RPMI8226 (cell line): ENCODE results near the gene TMEM178B.

ENCODE experiments used
- DNase-seq: peaks from one replicate; pipeline ENCODE4 v3.0.0-alpha.2; 2015

TMEM178B gene

DNA sequence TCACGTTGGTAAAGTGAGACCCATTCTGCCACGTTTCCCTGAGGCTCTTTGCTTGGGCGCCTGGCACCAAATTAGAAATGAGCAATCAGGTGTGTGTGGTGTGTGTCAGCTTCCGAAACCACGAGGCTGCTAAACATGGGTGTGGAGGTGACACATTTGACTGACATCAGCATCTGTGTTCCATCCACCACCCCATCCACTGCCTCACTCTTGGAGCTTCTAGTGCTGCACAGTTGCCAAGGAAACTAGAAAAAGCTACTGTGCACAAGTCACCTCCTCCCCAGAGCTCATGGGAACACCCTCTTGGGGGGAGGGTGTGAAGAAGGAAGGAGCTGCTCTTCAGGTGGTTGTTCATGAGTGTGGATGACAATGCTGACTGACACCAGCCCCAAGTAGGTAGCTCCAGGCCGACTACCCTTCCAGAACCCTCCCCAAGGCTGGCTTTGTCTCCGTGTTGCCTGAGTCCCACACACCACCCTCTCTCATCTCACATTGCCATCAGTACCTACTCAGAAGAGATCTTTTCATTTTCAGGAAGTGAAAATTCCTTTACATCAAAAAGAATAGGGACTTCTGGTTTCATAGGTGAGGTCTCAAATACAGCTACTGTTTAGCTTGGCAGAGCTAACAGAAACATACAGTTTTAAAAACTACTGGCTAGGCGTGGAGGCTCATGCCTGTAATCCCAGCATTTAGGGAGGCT is 152.2 kb downstream of the TMEM178B start:
- DNase-seq, result peak; percentile 98

DNA sequence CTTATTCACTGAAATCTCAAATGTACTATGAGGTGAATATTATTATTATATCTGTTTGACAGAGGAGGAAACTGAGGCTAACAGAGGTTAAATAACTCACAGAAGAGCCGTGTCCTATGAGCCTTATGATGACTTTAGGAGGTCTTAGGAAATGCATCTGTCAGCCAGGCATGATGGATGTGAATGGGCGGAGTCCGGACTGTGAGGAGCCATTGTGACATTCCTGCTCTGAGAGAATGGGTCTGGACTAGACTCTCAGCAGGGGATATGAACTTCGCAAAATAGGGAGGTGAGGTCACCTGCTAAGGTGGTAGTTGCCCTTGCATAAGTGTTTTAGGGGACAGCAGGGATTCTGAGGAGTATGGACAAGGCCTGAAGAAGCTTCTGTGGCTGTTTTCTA is 153.6 kb downstream of the TMEM178B start:
- DNase-seq, result no peak

DNA sequence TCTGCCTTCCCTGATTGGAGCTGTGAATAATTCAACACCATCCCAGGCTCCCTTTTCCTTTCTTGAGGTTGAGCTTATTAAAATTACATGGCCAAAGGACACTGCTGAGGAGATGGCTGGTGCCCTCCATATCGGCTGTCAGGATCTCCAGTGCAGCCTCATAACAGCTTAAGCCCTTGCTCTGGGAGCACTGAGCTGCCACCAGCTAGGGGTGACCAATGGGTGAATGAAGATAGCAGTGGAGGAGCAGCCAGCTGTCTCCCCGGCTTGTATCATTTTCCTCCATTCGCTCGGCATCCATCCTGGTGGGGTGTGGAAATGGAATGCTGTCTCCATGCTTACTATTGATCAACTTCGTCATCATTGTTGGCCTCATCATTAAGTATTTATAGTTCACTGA is 154.6 kb downstream of the TMEM178B start:
- no peak for DNase-seq

DNA sequence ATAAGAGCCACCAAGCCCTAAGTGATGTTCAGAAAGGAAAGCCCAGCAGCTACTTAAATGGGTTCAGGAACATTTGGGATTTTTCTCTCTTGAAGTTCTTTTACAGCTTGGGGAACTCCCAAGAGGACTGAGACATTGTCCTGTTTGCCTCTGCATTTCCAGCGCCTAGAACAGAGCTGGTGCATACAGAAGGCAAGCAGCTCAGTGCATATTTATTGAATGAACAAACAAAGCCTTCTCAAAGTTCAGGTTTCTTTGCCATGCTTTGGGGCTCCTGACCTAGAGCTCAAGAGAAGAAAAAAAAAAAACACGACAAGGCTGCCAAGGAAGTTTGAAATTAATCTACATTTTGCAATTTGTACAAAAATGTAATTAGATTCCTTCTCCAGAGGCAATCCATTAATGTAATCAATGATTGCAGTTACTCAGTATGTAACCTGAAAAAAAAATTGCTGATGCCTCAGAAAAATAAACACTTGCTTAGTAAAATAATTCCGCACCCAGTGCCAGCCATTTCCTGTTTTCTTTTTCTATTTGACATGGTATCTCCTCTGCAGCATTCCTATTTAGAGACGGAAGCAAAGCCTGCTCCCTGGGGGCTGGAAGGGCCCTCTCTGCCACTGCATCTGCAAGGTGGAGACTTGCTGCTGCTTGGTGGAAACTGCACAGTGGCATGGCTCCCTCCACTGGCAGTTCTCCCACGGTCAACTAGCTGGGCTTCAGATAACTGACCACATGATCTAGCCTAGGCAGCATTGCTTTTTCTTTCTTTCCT is 157.3 kb downstream of the TMEM178B start:
- peak; percentile 85 for DNase-seq

DNA sequence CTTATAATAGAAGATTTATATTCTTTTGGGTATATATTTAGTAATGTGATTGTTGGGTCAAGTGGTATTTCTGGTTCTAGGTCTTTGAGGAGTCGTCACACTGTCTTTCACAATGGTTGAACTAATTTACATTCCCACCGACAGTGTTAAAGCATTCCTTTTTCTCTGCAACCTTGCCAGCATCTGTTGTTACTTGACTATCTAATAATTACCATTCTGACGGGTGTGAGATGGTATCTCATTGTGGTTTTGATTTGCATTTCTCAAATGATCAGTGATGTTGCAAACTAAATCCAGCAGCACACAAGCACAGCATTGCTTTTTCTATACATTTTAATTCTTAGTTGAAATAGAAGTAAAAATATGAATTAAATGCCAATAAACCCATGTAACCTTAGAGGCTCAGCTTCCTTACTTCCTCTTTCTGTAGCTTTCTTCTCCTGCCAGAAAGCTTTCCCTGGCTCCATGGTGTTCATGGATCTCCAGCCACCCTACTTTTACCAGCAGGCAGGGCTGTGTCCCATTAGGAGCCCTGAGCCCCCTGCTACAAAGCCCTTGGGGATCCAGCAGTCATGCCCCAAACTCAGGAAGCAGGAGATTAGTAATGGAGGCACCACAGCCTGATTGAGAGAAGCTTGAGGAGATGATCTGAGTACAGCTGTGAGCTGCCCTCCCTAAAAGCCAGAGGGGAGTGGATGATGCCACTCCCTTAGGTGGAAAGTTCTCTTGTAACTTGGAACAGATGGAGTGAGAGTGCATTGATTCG is 158.6 kb downstream of the TMEM178B start:
- DNase-seq, result no peak

DNA sequence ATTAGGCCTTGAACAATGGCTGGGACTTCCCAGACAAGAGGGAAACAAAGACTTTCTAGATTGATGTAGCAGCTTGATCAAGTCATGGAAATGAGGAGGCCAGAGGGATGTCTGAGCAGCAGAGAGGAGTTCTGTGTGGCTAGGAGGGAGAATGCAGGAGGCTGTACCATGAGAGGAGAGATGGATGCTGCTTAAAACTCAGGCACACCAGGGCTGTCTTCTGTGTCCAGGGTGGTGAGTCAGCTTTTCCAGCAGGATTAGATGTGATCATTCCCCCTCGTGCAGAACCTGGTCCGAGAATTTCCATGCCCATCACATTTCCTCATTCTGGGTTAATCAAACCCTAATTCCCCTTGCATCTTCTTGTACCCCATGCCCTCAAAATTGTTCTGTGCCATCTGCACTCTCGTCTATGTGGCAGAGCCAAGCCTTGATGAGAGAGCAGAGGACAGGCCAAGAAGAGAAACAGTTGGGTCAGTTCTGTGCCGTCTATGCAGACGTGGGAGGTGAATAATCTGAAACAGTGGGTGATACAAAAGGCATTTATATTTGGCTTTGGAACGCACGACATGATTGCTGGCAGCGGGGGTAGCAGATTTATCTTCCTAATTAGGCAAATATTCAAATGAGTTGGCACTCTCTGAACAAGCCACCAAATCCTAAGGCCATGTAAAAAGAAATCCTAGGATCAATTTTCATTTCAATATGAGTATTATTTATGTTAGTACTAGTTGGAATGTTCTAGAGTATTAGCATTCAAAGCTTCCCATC is 160.7 kb downstream of the TMEM178B start:
- DNase-seq, result no peak

DNA sequence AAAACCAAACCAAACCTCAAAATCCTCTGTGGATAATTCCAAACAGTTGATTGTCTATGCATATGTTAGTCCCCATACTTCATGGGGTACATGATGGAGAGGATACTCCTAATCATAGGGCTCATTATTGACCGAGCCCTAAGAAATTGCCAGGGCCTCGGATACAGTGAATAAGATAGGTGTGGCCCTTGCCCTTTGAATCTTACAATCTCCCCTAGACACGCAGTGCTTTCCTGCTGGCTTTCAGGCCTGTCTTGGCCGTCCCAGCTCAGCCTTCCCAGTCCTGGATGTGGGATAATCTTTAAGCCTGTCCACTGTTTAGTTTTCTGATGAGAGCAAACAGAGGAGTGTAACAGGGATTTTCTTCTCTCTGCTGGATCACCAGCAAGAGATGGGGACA is 161.8 kb downstream of the TMEM178B start:
- no peak for DNase-seq

DNA sequence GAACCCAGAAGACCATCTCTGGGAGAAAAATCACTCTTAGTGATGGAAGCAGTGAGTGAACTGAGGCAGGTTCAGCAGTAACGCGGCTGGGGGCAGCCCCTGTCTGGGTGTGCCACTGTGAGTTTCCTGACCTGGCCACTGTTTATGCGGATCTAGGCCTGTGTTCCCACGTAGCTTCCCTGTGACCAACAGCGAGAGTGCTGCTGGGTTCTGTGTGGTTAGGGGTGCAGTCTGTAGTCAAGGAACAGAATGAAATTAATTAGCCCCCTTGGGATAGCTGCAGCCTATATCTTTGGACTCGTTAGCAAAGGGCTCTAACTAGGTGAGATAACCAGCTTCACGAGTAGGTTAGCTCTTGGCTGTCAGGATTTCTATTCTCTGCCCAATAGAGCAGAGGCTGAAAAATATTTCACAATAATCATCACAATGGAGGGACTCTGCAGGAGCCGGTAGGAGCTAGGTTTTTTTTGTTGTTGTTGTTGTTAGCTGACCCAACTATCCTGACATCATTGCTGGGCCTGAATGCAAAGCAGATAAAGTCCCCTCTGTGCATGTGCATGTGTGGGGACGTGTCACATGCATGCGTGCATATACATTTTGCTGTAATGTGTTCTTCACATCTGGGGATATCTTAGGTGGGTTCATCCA is 164.9 kb downstream of the TMEM178B start:
- DNase-seq, result no peak

DNA sequence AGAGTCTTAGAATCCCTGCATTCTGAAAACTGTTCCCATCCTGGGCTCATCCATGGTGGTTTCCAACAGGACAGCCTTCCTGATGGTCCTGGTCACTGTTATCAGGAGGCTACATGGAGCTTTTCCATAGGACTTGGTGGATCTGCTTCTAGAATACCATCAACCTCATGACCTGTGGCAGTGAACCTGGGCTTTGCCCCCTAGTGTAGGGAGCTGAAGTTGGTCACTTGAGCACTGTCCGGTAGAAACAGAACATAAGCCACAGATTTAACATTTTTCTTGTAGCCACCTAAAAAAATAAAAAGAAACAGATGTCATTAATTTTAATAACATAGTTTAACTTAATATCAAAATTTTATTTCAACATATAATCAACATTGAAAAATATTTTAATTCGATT is 165.8 kb downstream of the TMEM178B start:
- no peak for DNase-seq

DNA sequence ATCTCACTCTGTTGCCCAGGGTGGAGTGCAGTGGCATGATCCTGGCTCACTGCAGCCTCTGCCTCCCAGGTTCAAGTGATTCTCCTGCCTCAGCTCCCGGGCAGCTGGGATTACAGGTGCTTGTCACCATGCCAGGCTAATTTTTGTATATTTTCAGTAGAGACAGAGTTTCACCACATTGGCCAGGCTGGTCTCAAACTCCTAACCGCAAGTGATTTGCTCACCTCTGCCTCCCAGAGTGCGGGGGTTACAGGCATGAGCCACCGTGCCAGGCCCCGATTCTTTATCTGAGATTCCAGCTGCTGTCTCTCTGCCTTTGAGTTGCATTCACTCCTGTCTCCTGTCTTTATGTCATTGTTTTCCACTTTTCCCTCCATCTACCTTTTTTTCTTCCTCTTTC is 168.7 kb downstream of the TMEM178B start:
- peak; percentile 93 for DNase-seq

DNA sequence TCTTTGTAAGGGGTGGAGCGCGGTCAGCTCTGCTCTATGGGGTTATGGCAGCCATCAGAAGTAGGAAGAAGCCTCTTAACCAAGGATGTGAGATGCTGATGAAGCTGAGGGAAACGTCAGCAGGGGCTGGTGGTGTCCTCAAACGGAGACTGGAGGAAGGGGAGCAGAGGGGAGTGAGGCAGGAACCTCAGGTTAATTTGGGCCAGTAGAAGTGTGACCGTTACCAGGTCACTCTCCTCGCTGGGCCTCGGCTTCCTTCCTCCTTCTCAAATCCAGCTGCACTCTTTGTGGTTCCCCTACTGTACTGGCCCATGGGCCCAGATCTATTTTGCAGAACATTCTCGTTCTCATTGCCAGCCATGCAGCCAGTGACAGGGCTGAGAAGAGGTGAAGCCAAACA is 169.5 kb downstream of the TMEM178B start:
- no peak for DNase-seq

DNA sequence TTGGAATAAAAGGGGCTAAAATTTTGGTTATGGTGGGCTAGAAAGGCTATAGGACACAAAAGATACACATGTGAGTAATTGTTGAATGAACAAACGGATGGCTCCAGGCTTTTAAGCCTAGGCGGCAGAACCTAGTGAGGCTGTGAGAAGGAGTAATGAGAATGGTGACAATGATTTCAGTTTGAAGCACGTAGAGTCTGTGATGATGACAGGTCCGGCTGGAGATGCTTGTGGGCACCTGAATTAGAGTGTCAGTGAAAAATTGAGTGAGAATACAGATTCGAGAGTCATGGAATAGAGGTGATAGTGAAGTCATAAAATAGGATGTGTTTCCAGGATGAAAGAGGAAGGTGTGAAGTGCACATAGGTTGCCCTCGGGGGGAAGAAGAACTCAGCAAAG is 170.6 kb downstream of the TMEM178B start:
- no peak for DNase-seq

DNA sequence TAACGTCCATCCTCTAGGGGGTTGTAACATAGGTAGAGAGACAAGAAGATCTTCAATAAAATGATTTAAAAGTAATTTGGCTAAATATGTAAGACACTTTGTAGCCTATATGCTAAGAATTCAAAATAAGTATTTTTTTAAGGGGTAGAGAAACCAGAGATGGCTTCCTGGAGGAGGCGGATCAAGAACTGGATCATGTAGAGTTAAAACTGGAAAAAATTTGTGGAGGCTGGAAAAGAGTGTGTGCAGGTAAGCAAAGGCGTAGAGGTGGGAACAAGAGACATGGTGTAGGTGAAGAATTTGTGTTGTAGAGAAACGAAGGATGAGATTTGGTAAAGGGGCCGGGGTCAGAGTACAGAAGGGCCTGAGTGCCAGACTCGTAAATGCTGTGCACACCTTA is 172.6 kb downstream of the TMEM178B start:
- DNase-seq, result no peak

DNA sequence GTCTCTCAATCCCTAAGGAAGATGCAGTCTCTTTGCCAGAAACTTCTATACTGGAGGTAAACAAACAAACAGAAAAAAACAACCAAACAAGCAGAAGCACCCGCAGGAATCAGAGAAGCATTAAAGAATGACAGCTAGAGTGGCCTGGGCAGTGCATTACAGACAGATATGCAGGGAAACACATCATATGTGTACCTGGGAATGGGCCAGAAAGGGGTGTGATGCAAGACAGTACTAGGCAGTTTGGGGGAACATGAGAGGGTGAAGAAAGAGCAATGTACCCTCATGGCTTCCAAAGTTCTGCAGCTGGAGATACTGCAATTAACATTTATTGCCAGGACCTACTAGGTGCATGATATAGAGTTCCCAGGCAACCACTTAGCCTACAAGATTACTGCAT is 177.3 kb downstream of the TMEM178B start:
- DNase-seq, result no peak

DNA sequence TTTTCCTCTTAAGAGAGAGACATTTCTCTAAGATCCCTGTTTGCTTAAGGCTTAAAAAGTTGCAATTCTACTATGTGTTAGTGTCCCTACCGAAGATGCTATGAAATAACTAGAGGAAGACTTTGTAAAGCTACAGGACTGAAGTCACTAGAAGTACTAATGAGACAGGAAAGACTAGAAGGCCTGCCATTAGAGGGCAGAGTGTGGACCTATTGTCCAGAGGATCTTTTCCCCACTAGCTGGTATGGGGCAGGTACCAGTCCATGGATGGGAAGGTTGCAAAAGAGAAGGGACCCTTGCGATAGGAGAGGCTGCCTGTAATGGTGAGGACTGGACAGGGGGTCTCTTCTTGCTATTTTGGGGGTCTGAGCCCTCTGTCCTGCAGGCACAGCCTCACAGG is 178.1 kb downstream of the TMEM178B start:
- no peak for DNase-seq

DNA sequence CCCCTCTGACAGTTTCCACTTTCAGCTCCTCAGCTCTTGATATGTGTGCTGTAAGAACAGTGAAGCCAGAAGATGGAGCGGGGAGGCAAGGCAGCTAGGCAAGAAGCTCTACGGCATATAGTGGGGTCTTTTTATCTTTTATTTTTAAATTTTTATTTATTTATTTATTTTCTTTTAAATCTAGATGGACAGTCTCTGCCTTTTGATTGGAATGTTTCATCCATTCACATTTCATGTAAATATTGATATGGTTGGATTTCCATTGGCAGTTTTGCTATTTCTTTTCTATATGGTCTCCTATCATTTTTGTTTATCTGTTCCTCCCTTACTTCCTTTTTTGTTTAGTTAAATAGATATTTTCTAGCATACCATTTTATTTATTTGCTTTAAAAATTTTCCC is 183.7 kb downstream of the TMEM178B start:
- no peak for DNase-seq

DNA sequence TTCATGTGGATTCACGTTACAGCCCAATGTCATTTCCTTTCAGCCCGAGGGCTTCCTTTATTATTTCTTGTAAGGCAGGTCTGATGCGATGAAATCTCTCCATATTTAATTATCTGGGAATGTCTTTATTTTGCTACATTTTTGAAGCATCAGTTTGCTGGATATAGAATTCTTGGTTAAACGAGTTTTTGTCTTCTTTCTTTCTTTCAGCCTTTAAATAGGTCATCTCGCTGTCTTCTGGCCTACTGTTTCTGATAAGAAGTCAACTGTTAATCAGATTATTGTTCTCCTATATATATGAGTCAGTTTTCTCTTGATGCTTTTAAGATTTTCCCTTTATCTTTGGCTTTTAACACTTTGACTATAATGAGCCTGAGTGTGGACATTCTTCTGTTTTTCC is 184.7 kb downstream of the TMEM178B start:
- DNase-seq, result no peak

DNA sequence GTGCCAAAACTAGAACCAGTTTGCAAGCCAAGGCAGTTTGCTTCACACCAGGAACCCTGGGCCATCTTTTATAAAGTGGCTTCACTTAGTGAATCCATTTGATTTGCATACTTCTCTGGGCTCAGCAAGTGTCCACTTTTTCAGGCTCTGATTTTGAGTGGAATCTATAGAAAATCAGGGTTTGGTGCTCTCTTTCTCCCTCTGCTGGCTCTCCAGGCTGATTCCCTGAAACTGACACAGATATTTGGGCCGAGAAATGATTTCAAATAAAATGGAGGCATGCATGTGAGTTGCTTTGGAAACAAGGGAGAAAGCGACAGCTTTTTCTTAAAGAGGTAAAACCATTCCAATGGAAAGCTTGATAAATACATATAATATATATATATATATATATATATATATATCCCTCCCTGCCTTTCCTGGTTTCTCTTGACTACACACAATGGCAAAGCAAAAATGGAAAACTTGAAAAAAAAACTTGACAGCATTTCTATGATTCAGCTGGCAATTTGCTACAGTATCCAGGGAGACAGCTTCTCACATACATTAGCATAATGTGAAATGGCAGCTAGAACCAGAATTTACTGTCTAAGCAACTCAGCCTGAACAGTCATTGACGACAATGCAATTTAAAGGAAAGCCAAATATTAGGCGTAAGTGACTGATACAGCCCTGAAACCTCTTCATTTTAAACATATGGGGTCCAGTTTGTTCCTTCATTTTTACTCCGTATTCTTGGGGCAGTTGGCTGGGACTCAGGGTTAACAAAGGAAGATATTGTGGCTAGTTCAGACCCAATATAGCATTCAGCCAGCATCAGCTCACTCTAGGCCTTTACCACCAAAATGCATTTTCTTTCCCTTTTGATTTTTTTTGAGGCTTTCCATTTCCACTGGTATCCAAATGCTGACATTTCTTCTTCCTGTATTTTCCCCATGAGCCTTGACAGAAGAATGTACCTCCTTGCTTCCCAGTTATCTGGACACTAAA is 188.5 kb downstream of the TMEM178B start:
- DNase-seq, result peak; percentile 47

DNA sequence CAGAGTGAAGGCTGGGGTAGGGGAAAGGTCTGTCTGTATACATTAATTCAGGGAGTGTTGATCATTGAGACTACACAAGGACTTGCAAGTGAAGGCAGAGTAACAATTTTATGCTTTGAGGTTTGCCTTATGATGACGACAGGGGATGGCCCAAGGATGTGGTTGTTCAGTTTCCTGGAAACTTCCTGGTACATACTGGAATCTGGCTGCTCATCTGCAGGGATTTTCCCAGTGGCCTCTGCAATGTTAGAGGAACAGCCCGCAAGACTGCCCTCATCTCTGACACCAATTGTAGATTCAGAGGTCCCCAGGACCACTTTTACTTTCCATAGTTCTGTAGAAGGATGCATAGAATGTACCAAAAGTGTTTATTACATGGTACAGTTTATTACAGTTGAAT is 189.6 kb downstream of the TMEM178B start:
- no peak for DNase-seq

DNA sequence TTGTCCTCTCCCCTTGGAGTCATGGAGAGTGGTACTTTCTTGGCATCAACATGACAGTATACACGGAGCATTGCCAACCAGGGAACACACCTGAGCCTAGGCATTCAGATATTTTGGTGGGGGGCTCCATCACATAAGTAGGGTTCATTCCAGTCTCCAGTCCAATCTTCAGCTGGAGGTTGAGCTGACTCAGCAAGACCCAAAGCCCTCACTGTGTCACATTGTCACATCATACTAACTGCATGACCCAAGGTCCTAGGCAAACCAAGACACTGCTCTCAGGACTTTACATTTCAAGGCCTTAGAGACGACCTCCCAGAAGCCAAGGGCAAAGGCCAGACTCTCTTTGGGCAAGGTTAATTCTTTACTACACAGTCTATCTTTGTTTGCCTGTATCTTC is 190.1 kb downstream of the TMEM178B start:
- DNase-seq, result no peak

DNA sequence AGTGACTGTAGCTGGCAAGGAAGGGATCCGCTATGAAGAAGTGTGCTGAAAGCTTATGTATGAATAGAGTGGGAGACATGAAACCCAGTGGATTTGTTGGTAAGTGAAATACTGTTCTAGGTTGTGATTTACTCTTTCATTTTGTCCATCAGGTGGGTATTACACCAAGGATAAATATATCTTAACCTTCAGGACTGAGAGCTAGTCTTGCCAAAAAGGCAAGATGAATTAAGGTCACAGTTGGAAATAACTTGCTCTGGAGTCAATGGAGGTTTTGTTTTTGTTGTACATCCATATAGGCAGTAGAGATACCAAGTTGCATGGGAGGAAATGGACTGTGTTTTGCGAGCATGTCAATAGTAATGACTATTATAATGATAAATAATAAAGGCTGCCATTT is 190.6 kb downstream of the TMEM178B start:
- DNase-seq, result no peak
